SKM-1 treated with dmso at 0.1 percent for 144 hours (cell line): ENCODE data around the gene KDF1.
"Not testable (repeated sequence)": the region's sequence is repeated elsewhere in the genome, so short reads cannot be mapped to it uniquely, and the experiment has no call there.

Source experiments
- DNase-seq: peaks from one replicate; lab custom pipeline; 2025; ENCODE audit not compliant: unreplicated experiment; lab: John Stamatoyannopoulos, UW

Gene KDF1

GRCh38 chr1:26994787-26995517 lies 34.7 kb upstream of the KDF1 start:
- DNase-seq = no peak

GRCh38 chr1:26994020-26994786 lies 33.9 kb upstream of the KDF1 start:
- DNase-seq = no peak

- peak; percentile 68 for DNase-seq
These were observed 33.2 kb upstream of the KDF1 start, which contains the start of gene TRNP1 for GRCh38 chr1:26993237-26994019. TRNP1 (plus strand) TSS chr1:26993692; CDS start chr1:26993787, 95 bp downstream.

GRCh38 chr1:26991310-26992116 lies 31.2 kb upstream of the KDF1 start:
- peak; percentile 78 for DNase-seq

- DNase-seq = not testable (repeated sequence)
These were observed 29.3 kb upstream of the KDF1 start for GRCh38 chr1:26989403-26990109.

- no peak for DNase-seq
These were observed 26.4 kb upstream of the KDF1 start for GRCh38 chr1:26986658-26987057.

GRCh38 chr1:26984291-26984690 lies 24.0 kb upstream of the KDF1 start:
- DNase-seq = no peak

- no peak for DNase-seq
These were observed 23.6 kb upstream of the KDF1 start for GRCh38 chr1:26983863-26984262.

GRCh38 chr1:26981146-26981846 lies 21.0 kb upstream of the KDF1 start:
- no peak for DNase-seq

GRCh38 chr1:26978901-26979300 lies 18.6 kb upstream of the KDF1 start:
- no peak for DNase-seq

GRCh38 chr1:26976621-26977510 lies 16.6 kb upstream of the KDF1 start:
- no peak for DNase-seq

- DNase-seq = no peak
These were observed 12.6 kb upstream of the KDF1 start for GRCh38 chr1:26972821-26973220.

- no peak for DNase-seq
These were observed 12.1 kb upstream of the KDF1 start for GRCh38 chr1:26972390-26972789.

- DNase-seq = no peak
These were observed 11.3 kb upstream of the KDF1 start for GRCh38 chr1:26971590-26971989.

GRCh38 chr1:26970810-26971209 lies 10.5 kb upstream of the KDF1 start:
- no peak for DNase-seq

- no peak for DNase-seq
These were observed 5.4 kb upstream of the KDF1 start for GRCh38 chr1:26965628-26966027.

- no peak for DNase-seq
These were observed 4.9 kb upstream of the KDF1 start for GRCh38 chr1:26965213-26965612.

GRCh38 chr1:26961826-26962225 lies 1.6 kb upstream of the KDF1 start:
- no peak for DNase-seq

GRCh38 chr1:26960625-26960966 lies 328 bp upstream of the KDF1 start:
- no peak for DNase-seq
